Fibroblast of villous mesenchyme (primary cell): ENCODE data around the gene DOCK4. TPM values are rescaled to one million over a fixed set of nuclear protein-coding genes. Genes with fewer than 3 reads are reported as not detected.

Experiments used
- DNase-seq: peaks from one replicate; pipeline ENCODE4 v3.0.0-alpha.2; 2010; ENCODE audit warnings: low read depth
- H3K4me3 ChIP-seq: 2 replicates; pipeline ENCODE4 v1.5.1; 2011; ENCODE audit warnings: low read depth, mild to moderate bottlenecking, low read length
- total RNA-seq: library from RNA; depleted of rRNA; stranded (reverse); fragments of >200 nt; gene quantifications from 2 replicates; pipeline ENCODE4 v1.2.3, GENCODE V29; 2012
- TF ChIP-seq, protein P1 (sequence below): IDR thresholded peaks from 2 replicates; pipeline ENCODE4 v1.5.1; 2012; ENCODE audit warnings: low read depth, mild to moderate bottlenecking, low read length; ENCODE audit not compliant: insufficient read depth

DOCK4 gene
- total RNA-seq, 1 donor, result 43.6 TPM

GRCh38 chr7:112137141-112138101 lies 68.8 kb downstream of the DOCK4 start:
- TF ChIP-seq, protein P1, sequence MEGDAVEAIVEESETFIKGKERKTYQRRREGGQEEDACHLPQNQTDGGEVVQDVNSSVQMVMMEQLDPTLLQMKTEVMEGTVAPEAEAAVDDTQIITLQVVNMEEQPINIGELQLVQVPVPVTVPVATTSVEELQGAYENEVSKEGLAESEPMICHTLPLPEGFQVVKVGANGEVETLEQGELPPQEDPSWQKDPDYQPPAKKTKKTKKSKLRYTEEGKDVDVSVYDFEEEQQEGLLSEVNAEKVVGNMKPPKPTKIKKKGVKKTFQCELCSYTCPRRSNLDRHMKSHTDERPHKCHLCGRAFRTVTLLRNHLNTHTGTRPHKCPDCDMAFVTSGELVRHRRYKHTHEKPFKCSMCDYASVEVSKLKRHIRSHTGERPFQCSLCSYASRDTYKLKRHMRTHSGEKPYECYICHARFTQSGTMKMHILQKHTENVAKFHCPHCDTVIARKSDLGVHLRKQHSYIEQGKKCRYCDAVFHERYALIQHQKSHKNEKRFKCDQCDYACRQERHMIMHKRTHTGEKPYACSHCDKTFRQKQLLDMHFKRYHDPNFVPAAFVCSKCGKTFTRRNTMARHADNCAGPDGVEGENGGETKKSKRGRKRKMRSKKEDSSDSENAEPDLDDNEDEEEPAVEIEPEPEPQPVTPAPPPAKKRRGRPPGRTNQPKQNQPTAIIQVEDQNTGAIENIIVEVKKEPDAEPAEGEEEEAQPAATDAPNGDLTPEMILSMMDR, result no peak
- no peak for DNase-seq
- no peak overlapping the region for H3K4me3 ChIP-seq

DNA sequence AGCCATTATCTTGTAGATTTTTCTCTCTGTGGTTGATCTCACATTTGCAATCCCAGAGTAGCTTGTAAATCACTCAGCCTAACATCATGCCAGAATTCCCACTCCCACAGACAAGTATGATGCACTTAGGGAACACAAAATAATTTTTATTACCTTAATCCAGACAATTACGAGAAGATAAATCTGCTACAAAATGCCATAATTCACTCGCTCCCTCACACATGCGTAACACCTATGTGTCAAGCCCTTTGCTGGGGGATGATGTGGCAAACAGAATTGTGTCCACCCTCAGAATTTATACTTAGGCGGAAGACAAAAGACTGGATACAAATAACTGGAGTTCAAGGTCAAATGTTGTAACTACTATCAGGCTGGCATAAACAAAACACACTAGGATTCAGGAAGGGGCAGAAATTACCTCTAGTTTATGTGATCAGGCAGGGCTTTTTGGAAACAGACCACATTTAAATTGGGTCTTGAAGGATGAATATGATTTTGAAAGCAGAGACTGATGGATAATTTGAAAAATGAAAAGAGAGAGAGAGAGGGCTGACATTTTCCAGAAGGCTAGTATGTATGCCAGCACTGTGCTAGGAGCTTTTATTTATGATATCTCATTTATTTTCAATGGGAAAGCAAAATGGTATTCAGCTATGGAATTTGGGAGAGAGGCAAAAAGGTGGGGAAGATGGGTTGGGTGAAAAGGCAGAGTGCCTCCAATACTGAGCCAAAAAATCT lies 69.8 kb downstream of the DOCK4 start:
- TF ChIP-seq, protein P1, result no peak
- H3K4me3 ChIP-seq, result no peak overlapping the region

GRCh38 chr7:112135815-112136214 lies 70.4 kb downstream of the DOCK4 start:
- TF ChIP-seq, protein P1, result no peak
- H3K4me3 ChIP-seq, result no peak overlapping the region

More for the DNA sequence above, 69.8 kb downstream of the DOCK4 start:
- DNase-seq, result peak; percentile 48

DNA sequence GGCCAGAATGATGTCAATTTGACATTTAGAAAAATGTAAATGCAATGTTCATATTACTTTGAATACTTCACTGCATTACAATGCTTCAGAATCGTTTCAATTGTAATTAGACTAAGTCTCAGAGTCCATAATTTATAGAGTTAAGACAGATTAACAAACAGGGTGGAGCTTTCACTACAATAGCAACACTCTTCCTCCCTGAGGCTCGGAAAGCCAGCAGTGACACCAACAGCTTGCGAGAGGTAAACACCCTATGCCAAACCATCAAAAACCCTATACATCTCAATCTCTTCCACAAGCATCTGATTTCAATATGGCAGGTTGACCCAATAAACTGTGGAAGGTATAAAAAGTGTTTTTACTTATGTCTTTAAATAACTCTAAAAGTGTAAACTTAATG lies 72.2 kb downstream of the DOCK4 start:
- no peak overlapping the region for H3K4me3 ChIP-seq
- no peak for DNase-seq

More at GRCh38 chr7:112135815-112136214, 70.4 kb downstream of the DOCK4 start:
- DNase-seq, result no peak

DNA sequence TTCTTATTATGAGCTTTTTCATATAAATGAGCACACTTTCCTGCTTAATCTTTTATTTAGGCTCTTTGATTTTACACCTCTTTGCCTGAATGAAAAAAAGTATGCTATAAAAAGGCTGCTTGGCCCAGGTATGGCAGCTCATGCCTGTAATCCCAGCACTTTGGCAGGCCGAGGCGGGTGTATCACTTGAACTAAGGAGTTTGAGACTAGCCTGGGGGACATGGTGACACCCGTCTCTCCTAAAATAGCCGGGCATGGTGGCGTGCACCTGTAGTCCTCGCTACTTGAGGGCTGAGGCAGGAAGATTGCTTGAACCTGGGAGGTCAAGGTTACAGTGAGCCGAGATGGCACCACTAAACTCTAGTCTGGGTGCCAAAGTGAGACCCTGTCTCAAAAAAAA lies 72.9 kb downstream of the DOCK4 start:
- TF ChIP-seq, protein P1, result no peak
- DNase-seq, result no peak
- H3K4me3 ChIP-seq, result no peak overlapping the region

More for the DNA sequence above, 72.2 kb downstream of the DOCK4 start:
- TF ChIP-seq, protein P1, result no peak

DNA sequence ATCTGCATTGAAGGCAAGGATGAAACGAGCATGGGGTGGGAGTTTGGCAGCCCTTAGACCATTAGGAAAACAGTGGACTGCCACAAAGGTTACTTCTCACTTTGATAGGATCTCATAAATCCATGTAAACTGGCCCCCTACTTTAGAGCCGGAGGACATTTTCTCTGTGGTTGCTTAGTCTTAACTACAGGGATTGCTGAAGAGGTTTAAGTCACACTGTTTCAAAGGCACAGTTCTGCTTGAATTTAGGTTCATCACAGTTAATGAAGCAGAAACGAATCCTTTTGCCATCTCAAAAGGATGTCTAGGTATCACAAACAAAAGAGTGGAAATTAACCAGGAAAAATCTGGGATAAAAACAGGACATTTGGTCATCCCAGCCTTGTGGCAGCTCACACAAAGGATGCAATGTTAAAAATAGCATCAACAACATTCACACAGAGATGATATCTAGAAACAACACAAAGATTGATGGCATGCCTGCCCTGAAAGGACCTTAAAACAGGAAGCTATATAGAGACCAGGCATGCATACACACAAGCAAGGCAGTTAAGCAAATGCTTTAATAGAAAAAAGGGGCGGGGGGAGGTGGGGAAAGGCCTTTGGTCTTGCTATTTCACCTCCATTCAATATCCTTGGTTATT lies 74.0 kb downstream of the DOCK4 start:
- TF ChIP-seq, protein P1, result no peak
- no peak overlapping the region for H3K4me3 ChIP-seq
- DNase-seq, result no peak
